ENCODE measurements around the gene PTEN. TPM values are rescaled to one million over a fixed set of nuclear protein-coding genes. Genes with fewer than 3 reads are reported as not detected.

The PTEN gene
- total and polyA plus RNA-seq, 9 of the 15 experiments (the other 6 are each of a cell fraction or from before 2014, with no cell fraction given), result 8.4 to 56.9 (median 22.2) TPM

DNA sequence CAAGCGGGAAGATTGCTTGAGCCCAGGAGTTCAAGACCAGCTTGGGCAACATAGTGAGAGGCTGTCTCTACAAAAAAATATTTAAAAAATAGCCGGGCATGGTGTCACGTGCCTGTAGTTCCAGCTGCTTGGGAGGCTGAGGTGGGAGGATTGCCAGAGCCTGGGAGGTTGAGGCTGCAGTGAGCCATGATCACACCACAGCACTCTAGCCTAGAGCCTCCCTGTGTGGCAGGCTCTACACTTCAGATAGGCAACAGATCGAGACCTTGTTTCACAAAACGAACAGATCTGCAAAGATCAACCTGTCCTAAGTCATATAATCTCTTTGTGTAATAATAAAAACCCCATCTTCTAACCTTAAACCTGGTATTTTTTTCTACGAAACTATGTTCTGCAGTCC, 76.8 kb downstream of the PTEN start:
- intact Hi-C loops (cut with micrococcal nuclease) (no loop called here), in situ Hi-C loops (cut with MboI) (no loop called here)
- BruUV-seq (replicated peaks), result no TSS peak
- DNase-seq (ENCODE audit: extremely low read depth in 1 of 4, low spot score in 3 of 4), result no peak
- Histone ChIP-seq H3K9me1 (ENCODE audit: control insufficient read depth, insufficient read depth, low read length) (no peaks in the 10 kb centered on the region), H4K20me1 (replicated peaks; ENCODE audit: control insufficient read depth, insufficient read depth, low read length) (no peaks in the 10 kb centered on the region), H3K27ac (ENCODE audit: extremely low read depth, low read depth, low read length) (no peak overlapping the region), H3K4me1 (replicated peaks in 1 of 2; ENCODE audit: control insufficient read depth in 2 of 2, insufficient read depth in 2 of 2, low read length in 2 of 2) (no peaks in the 10 kb centered on the region; a peak in 2 of 5 replicates), H3K36me3 (ENCODE audit: control insufficient read depth, insufficient read depth, low read length) (peaks cover 28% of the 10 kb centered on the region; the same call in 2 of the 3 replicates), H3K9me3 (replicated peaks; ENCODE audit: control insufficient read depth, insufficient read depth, low read depth, low read length) (no peaks in the 10 kb centered on the region), H3K4me3 (no peak overlapping the region), H3K9ac (ENCODE audit: insufficient read depth in 1 of 2, low read depth in 2 of 2, low read length in 2 of 2) (no peak overlapping the region), H3K4me2 (ENCODE audit: insufficient read depth, low read length) (no peak overlapping the region), H3K79me2 (ENCODE audit: control insufficient read depth, insufficient read depth, low read length) (no peaks in the 10 kb centered on the region; the same call in 1 of the 3 replicates), H2AFZ (ENCODE audit: low read depth, low read length) (no peak overlapping the region), H3K27me3 (ENCODE audit: control insufficient read depth in 2 of 2, insufficient read depth in 2 of 2, low read length in 2 of 2) (no peaks in the 10 kb centered on the region)
- FAIRE-seq, result no peak
- ChIA-PET POLR2A (no interaction called here), CTCF (ENCODE audit: low intra/inter-chr PET ratio) (no interaction called here)
- 90% methylated on average over 6 of the region's 6 CpGs for WGBS (ENCODE audit: insufficient coverage, low coverage, missing lambda C conversion rate)
- ATAC-seq, result no peak
- TF ChIP-seq TOE1 (IDR thresholded peaks at IDR 0.05; ENCODE audit: borderline replicate concordance), result no peak
- TF ChIP-seq TOE1 (CRISPR knock-in tag; IDR thresholded peaks at IDR 0.05; ENCODE audit: borderline replicate concordance, low read depth), result no peak
- no peak for TF ChIP-seq MED1 (CRISPR knock-in tag; IDR thresholded peaks at IDR 0.05; ENCODE audit: borderline replicate concordance)
- no peak for TF ChIP-seq SMAD2 (IDR thresholded peaks at IDR 0.05; ENCODE audit: low read depth, low read length)

- H3K9ac ChIP-seq (ENCODE audit: insufficient read depth in 1 of 2, low read depth in 2 of 2, low read length in 2 of 2), result no peak overlapping the region
- 82% methylated on average over 1 of the region's 1 CpG for WGBS (ENCODE audit: insufficient coverage, low coverage, missing lambda C conversion rate)
- intact Hi-C loops (cut with micrococcal nuclease) (no loop called here), in situ Hi-C loops (cut with MboI) (no loop called here)
- no peak overlapping the region for H2AFZ ChIP-seq (ENCODE audit: low read depth, low read length)
- ChIA-PET POLR2A (interaction anchor here (0.6 to 1.0 kb wide), 2 partner anchors 8 to 61 kb away, joined by 3 to 5 read pairs; no protein-coding TSS in a partner anchor), CTCF (ENCODE audit: low intra/inter-chr PET ratio) (no interaction called here)
- no peaks in the 10 kb centered on the region for H3K9me3 ChIP-seq (replicated peaks; ENCODE audit: control insufficient read depth, insufficient read depth, low read depth, low read length)
- no peak overlapping the region for H3K4me3 ChIP-seq
- ATAC-seq, result no peak
- no peaks in the 10 kb centered on the region; the same call in 1 of the 3 replicates for H3K79me2 ChIP-seq (ENCODE audit: control insufficient read depth, insufficient read depth, low read length)
- FAIRE-seq, result no peak
- DNase-seq (ENCODE audit: extremely low read depth in 1 of 4, low spot score in 3 of 4), result no peak
- peaks cover 22% of the 10 kb centered on the region; the same call in 2 of the 3 replicates for H3K36me3 ChIP-seq (ENCODE audit: control insufficient read depth, insufficient read depth, low read length)
- H3K4me1 ChIP-seq (replicated peaks in 1 of 2; ENCODE audit: control insufficient read depth in 2 of 2, insufficient read depth in 2 of 2, low read length in 2 of 2), result no peaks in the 10 kb centered on the region; a peak in 3 of 5 replicates
- H3K4me2 ChIP-seq (ENCODE audit: insufficient read depth, low read length), result no peak overlapping the region
- H3K9me1 ChIP-seq (ENCODE audit: control insufficient read depth, insufficient read depth, low read length), result no peaks in the 10 kb centered on the region
- BruUV-seq (replicated peaks), result no TSS peak
- H4K20me1 ChIP-seq (replicated peaks; ENCODE audit: control insufficient read depth, insufficient read depth, low read length), result no peaks in the 10 kb centered on the region
- H3K27me3 ChIP-seq (ENCODE audit: control insufficient read depth in 2 of 2, insufficient read depth in 2 of 2, low read length in 2 of 2), result no peaks in the 10 kb centered on the region
- no peak overlapping the region for H3K27ac ChIP-seq (ENCODE audit: extremely low read depth, low read depth, low read length)
- no peak for TF ChIP-seq LEF1 (IDR thresholded peaks at IDR 0.05)
- TF ChIP-seq ZNF134 (CRISPR knock-in tag; conservative IDR thresholded peaks at IDR 0.05), result no peak
- TF ChIP-seq COPS2 (conservative IDR thresholded peaks at IDR 0.05), result no peak
- TF ChIP-seq RFX1 (IDR thresholded peaks at IDR 0.05), result no peak
- TF ChIP-seq RCOR1 (IDR thresholded peaks at IDR 0.05; ENCODE audit: borderline replicate concordance in 1 of 2, low read depth in 2 of 2, low read length in 2 of 2), result no peak
- no peak for TF ChIP-seq ARID1B (IDR thresholded peaks at IDR 0.05)
- TF ChIP-seq, protein P1, sequence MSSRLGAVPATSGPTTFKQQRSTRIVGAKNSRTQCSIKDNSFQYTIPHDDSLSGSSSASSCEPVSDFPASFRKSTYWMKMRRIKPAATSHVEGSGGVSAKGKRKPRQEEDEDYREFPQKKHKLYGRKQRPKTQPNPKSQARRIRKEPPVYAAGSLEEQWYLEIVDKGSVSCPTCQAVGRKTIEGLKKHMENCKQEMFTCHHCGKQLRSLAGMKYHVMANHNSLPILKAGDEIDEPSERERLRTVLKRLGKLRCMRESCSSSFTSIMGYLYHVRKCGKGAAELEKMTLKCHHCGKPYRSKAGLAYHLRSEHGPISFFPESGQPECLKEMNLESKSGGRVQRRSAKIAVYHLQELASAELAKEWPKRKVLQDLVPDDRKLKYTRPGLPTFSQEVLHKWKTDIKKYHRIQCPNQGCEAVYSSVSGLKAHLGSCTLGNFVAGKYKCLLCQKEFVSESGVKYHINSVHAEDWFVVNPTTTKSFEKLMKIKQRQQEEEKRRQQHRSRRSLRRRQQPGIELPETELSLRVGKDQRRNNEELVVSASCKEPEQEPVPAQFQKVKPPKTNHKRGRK (tag; IDR thresholded peaks at IDR 0.05), result no peak
- no peak for TF ChIP-seq ZNF41 (CRISPR knock-in tag; conservative IDR thresholded peaks at IDR 0.05)
- TF ChIP-seq ATF1 (CRISPR knock-in tag; IDR thresholded peaks at IDR 0.05), result no peak
- no peak for TF ChIP-seq ATF1 (tag; IDR thresholded peaks at IDR 0.05)
- no peak for TF ChIP-seq FOS (IDR thresholded peaks at IDR 0.05; ENCODE audit: extremely low read depth, insufficient read length)
- TF ChIP-seq GTF2F1 (IDR thresholded peaks at IDR 0.05; ENCODE audit: low read depth, low read length), result no peak
- TF ChIP-seq NCOA2 (IDR thresholded peaks at IDR 0.05; ENCODE audit: partially characterized antibody in 2 of 2), result no peak
- TF ChIP-seq NCOA4 (IDR thresholded peaks at IDR 0.05; ENCODE audit: partially characterized antibody), result no peak
Measured at GRCh38 chr10:87942884-87943527, 79.6 kb downstream of the PTEN start.

All from K562 (cell line).